Limb (tissue), 2 donors: ENCODE measurements around the gene CDC42BPA.

Experiments used
- DNase-seq, 2 donors: peaks; one replicate each; pipeline ENCODE4 v3.0.0-alpha.2; 2016; ENCODE audit errors: extremely low spot score in 2 of 2

The CDC42BPA gene

GRCh38 chr1:227213426-227213825 lies 104.9 kb downstream of the CDC42BPA start:
- DNase-seq = no peak

- DNase-seq = no peak
Observed at GRCh38 chr1:227212164-227212563, 106.1 kb downstream of the CDC42BPA start.

GRCh38 chr1:227210604-227211003 lies 107.7 kb downstream of the CDC42BPA start:
- DNase-seq = no peak

GRCh38 chr1:227197064-227197463 lies 121.2 kb downstream of the CDC42BPA start:
- no peak for DNase-seq

GRCh38 chr1:227192163-227192562 lies 126.1 kb downstream of the CDC42BPA start:
- DNase-seq = peak in 1 of 2 donors; percentile 31

GRCh38 chr1:227191607-227192006 lies 126.7 kb downstream of the CDC42BPA start:
- DNase-seq = no peak

GRCh38 chr1:227190321-227190720 lies 128.0 kb downstream of the CDC42BPA start:
- no peak for DNase-seq

GRCh38 chr1:227185291-227185690 lies 133.0 kb downstream of the CDC42BPA start:
- DNase-seq = no peak

- no peak for DNase-seq
Observed at GRCh38 chr1:227182012-227182411, 136.3 kb downstream of the CDC42BPA start.

GRCh38 chr1:227175611-227176010 lies 142.7 kb downstream of the CDC42BPA start:
- no peak for DNase-seq

GRCh38 chr1:227174164-227174563 lies 144.1 kb downstream of the CDC42BPA start:
- no peak for DNase-seq

- DNase-seq = no peak
Observed at GRCh38 chr1:227170361-227171166, 147.7 kb downstream of the CDC42BPA start.

GRCh38 chr1:227169343-227169742 lies 148.9 kb downstream of the CDC42BPA start:
- DNase-seq = no peak

- DNase-seq = no peak
Observed at GRCh38 chr1:227167276-227168101, 150.8 kb downstream of the CDC42BPA start.

- no peak for DNase-seq
Observed at GRCh38 chr1:227166559-227166958, 151.7 kb downstream of the CDC42BPA start.

GRCh38 chr1:227161470-227161869 lies 156.8 kb downstream of the CDC42BPA start:
- DNase-seq = no peak

GRCh38 chr1:227156520-227156919 lies 161.8 kb downstream of the CDC42BPA start:
- DNase-seq = no peak

GRCh38 chr1:227155688-227156087 lies 162.6 kb downstream of the CDC42BPA start:
- no peak for DNase-seq

- DNase-seq = no peak
Observed at GRCh38 chr1:227155004-227155403, 163.3 kb downstream of the CDC42BPA start.

- no peak for DNase-seq
Observed at GRCh38 chr1:227152525-227152924, 165.8 kb downstream of the CDC42BPA start.

GRCh38 chr1:227140376-227140775 lies 177.9 kb downstream of the CDC42BPA start:
- no peak for DNase-seq

GRCh38 chr1:227136210-227136820 lies 182.0 kb downstream of the CDC42BPA start:
- no peak for DNase-seq
